GM23248 (cell line): ENCODE results near the gene LMOD2.

ENCODE experiments used
- EZH2 ChIP-seq: fragments of 200-600 bp; sonication (generic); IDR thresholded peaks from 2 replicates; pipeline ENCODE4 v1.6.1; 2018; ENCODE audit warnings: antibody characterized with exemption, mild to moderate bottlenecking; ENCODE audit not compliant: insufficient read depth, poor library complexity, severe bottlenecking
- EZH2phosphoT487 ChIP-seq: fragments of 200-600 bp; sonication (generic); IDR thresholded peaks from 2 replicates; pipeline ENCODE4 v1.6.1; 2018; ENCODE audit warnings: antibody characterized with exemption, moderate library complexity, mild to moderate bottlenecking, low read depth; ENCODE audit not compliant: insufficient read depth

DNA sequence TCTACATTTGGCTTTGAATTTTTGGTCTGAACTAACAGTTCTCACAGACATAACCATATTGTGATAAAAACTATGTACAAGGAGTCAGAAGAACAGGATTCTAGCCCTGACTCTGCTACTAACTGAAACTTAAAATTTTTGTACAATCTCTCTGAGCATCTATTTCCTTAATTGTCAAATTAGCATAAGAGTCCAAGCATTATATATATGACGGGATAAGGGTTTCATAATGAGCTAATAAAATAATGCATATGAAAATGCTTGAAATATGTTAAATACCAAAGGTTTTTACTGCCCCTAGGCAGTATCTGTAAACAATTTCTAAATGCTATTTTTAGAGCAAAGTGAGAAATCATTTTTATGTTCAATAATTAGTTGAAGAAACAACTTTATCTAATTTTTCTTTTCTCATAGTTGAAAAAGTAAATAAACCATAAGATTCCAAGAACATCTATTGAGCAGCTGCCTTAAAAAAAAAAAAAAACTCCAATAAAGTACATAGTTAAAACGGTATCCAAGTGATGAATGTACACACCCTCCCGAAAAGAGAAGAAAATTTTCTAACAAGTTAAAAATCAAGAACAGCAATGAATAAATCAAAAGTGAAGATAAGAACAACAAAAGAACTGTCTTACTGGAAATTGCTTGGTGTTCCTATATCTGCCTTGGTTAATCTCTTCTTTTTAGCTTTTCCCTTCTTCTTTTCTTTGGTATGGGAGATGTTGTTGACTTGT is 40.4 kb downstream of the LMOD2 start:
- no peak for TF ChIP-seq EZH2phosphoT487
- no peak for TF ChIP-seq EZH2
